Aorta (tissue), 5 donors: ENCODE results near the gene HMCN1. TPM values are rescaled to one million over a fixed set of nuclear protein-coding genes. Genes with fewer than 3 reads are reported as not detected.
"Not testable (repeated sequence)": the region's sequence is repeated elsewhere in the genome, so short reads cannot be mapped to it uniquely, and the experiment has no call there.

Source experiments
- ATAC-seq: fragments of 200-7000 bp; cut with Tn5 transposase; one replicate; pipeline ENCODE4 v1.9.1; 2022; ENCODE audit warnings: moderate library complexity; ENCODE audit not compliant: low FRiP score
- DNase-seq, 2 donors: peaks; one replicate each; pipeline ENCODE4 v3.0.0-alpha.2; 2020
- H3K27ac ChIP-seq, 2 donors: one replicate each; pipeline ENCODE4 v1.5.1; 2013; ENCODE audit warnings: low read length in 2 of 2, mild to moderate bottlenecking in 2 of 2, moderate library complexity in 2 of 2, control low read depth in 1 of 2, inconsistent platforms in 1 of 2, low read depth in 1 of 2
- H3K27me3 ChIP-seq, 2 donors: one replicate each; pipeline ENCODE4 v1.6.1; 2013; ENCODE audit warnings: control low read depth in 1 of 2, low read length in 1 of 2, mild to moderate bottlenecking in 1 of 2, moderate library complexity in 1 of 2; ENCODE audit not compliant: insufficient read depth in 2 of 2, control insufficient read depth in 1 of 2
- H3K36me3 ChIP-seq, 2 donors: one replicate each; pipeline ENCODE4 v1.6.1; 2013; ENCODE audit warnings: control low read depth in 1 of 2, low read length in 1 of 2, mild to moderate bottlenecking in 1 of 2; ENCODE audit not compliant: insufficient read depth in 2 of 2, control insufficient read depth in 1 of 2
- H3K4me1 ChIP-seq, 2 donors: one replicate each; pipeline ENCODE4 v1.6.1; 2013; ENCODE audit warnings: low read length in 2 of 2, control low read depth in 1 of 2, mild to moderate bottlenecking in 1 of 2, moderate library complexity in 1 of 2; ENCODE audit not compliant: insufficient read depth in 2 of 2, control insufficient read depth in 1 of 2
- H3K4me3 ChIP-seq, 2 donors: one replicate each; pipeline ENCODE4 v1.5.1; 2013; ENCODE audit warnings: low read length in 2 of 2, control low read depth in 1 of 2, mild to moderate bottlenecking in 1 of 2
- H3K9me3 ChIP-seq: one replicate; pipeline ENCODE4 v1.6.1; 2013; ENCODE audit warnings: mild to moderate bottlenecking, low read length; ENCODE audit not compliant: control insufficient read depth
- WGBS, 2 donors: extraction: QIAGEN DNeasy Blood & Tissue Kit; methylation state at CpG; one replicate each; pipeline ENCODE4 v1.1.7; 2013; 5-methylcytosine and 5-hydroxymethylcytosine counted together
- intact Hi-C, 2 donors: fragments of 100-400 bp; cut with DNase I; formaldehyde crosslinking; loops; one replicate each; pipeline versions ENCODE4 v1.14.2 to v1.15.0; 2022
- polyA plus RNA-seq, 2 donors: library from polyadenylated mRNA; stranded (reverse); fragments of 200-250 nt; gene quantifications; one replicate each; pipeline ENCODE4 v1.2.3, GENCODE V29; 2013
- total RNA-seq, 2 donors: library from RNA; stranded (reverse); fragmentation: NEBNext Ultra II Directional; extraction: Animal tissue kit (Norgen Biotek cat#: 25700); gene quantifications; one replicate each; pipeline ENCODE4 v1.2.1, GENCODE V29; 2021
- donor health status: healthy with polysubstance abuse.
- donor health status: Bipolar disorder and iron deficiency.
- donor health status: DM: no; HTN: no; CAD: no.
- donor health status: DM: no; HTN: no; CAD: no.
- donor health status: DM: yes; HTN: yes; CAD: no.

The HMCN1 gene
- total and polyA plus RNA-seq, 4 donors: 11.3 to 93.6 (median 50.0) TPM

DNA sequence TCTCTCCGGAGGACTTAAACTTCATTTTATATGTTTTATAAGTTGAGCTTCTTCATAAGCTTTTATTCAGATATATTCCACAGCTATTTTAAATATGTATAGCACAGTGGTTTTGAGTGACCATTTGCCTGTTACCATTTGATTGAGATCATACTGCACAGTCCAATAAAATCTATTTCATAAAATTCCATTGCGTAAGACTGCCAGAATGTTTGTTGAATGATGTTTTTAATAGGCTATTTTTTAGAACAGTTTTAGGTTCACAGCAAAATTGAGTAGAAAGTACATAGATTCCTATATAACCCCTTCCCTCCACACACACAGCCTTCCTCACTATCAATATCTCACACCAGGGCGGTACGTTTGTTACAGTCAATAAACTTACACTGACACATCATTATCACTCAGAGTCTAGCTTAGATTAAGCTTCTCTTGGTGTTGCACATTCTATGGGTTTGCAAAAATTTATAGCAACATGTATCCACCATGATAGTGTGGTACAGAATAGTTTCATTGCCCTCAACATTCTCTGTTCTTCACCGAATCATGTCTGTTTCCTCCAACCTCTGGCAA lies 433.0 kb downstream of the HMCN1 start:
- 94 to 96% methylated on average over 5 of the region's 5 CpGs for WGBS, 2 donors
- H3K4me1 ChIP-seq: no peaks in the 10 kb centered on the region
- no peak overlapping the region for H3K4me3 ChIP-seq
- no peaks in the 10 kb centered on the region for H3K9me3 ChIP-seq
- H3K27ac ChIP-seq: no peak overlapping the region
- ATAC-seq (no peak), DNase-seq (no peak)
- H3K27me3 ChIP-seq: no peaks in the 10 kb centered on the region
- intact Hi-C loops: no loop called here
- peaks cover 6 to 12% of the 10 kb centered on the region in 2 donors for H3K36me3 ChIP-seq

DNA sequence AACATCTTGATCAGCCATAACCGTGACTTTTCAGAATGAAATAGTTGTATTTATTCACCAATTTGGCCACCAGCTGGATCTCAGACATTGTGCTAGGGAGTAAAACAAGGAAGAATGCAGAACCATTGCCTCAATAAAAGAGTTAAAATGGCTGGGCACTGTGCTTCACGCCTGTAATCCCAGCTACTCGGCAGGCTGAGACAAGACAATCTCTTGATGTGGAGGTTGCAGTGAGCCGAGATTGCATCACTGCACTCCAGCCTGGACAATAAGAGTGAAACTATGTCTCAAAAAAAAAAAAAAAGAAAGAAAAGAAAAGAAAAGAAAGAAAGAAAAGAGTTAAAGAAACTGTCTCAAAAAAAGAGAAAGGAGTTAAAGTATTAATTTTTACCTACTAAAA lies 441.4 kb downstream of the HMCN1 start:
- WGBS, 2 donors: 69 to 71% methylated on average over 4 of the region's 4 CpGs
- ATAC-seq: no peak

GRCh38 chr1:186178426-186179043 lies 444.3 kb downstream of the HMCN1 start:
- Histone ChIP-seq H3K4me1 (no peaks in the 10 kb centered on the region), H3K27ac (no peak overlapping the region), H3K9me3 (no peaks in the 10 kb centered on the region), H3K27me3 (no peaks in the 10 kb centered on the region), H3K4me3 (no peak overlapping the region), H3K36me3 (peaks cover 0 to 4% of the 10 kb centered on the region in 2 donors)
- DNase-seq: no peak
- no peak for ATAC-seq
- 67 to 71% methylated on average over 5 of the region's 5 CpGs for WGBS, 2 donors
- intact Hi-C loops: no loop called here

More for the DNA sequence above, 441.4 kb downstream of the HMCN1 start:
- intact Hi-C loops: no loop called here
- Histone ChIP-seq H3K4me3 (no peak overlapping the region), H3K36me3 (peaks cover 4% of the 10 kb centered on the region in 2 donors), H3K4me1 (no peaks in the 10 kb centered on the region), H3K27ac (no peak overlapping the region), H3K27me3 (no peaks in the 10 kb centered on the region), H3K9me3 (no peaks in the 10 kb centered on the region)
- no peak for DNase-seq

- Histone ChIP-seq H3K9me3 (no peaks in the 10 kb centered on the region), H3K27ac (no peak overlapping the region), H3K36me3 (peaks cover 0 to 2% of the 10 kb centered on the region in 2 donors), H3K4me3 (no peak overlapping the region), H3K4me1 (no peaks in the 10 kb centered on the region), H3K27me3 (no peaks in the 10 kb centered on the region)
- 61 to 69% methylated on average over 3 of the region's 3 CpGs for WGBS, 2 donors
- ATAC-seq: no peak
- intact Hi-C loops: no loop called here
- no peak for DNase-seq
Measured at GRCh38 chr1:186179231-186179630, 445.0 kb downstream of the HMCN1 start.

DNA sequence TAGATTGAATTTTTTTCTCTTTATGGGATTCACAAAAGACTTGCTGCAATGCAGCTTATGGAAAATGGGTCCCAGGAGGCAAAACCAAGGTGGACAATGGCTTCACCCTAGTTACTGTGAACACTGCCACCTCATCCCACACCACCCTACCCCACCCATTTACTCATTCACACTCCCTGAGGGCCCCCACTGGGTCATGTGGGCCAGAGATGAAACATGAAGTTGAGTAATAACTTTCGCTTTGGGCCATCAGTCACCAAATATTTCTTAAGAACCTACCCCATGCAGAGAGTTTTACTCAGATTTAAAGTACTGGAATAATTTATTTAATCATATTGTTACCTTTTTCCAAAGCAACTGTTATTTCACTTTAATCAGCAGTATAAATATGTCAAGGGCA lies 449.0 kb downstream of the HMCN1 start:
- peak overlapping the region in 1 of 2 donors; percentile 86 for H3K27ac ChIP-seq

DNA sequence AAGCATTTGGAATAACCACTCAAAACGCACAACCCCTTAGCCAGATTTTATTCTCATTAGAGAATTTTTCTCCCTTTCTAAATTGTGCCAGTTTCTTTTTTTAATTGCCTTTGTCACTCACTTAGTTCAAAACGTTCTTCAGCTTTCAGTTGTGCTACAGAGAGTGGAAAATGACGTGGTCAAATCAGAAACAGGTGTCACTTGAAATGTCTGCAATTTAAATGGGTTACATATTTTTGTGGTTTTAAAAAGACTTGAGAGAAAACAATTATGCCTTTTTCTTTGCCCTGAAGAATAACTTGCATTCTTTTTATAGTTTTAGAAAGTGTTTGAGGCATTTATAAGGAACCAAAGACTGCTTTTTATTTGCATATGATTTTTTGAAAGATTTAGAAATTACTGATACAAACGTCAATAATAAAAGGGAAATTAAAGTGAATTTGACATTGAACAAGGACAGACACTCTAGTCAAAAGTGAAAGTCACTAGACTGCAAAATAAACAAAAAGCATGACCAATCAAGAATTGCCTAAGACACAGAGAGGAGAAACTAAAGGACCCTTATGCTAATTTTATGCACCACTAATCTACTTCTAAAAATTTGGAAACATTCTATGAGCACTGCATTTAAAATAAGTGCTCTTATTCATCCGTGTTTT lies 449.9 kb downstream of the HMCN1 start:
- peak overlapping the region in 1 of 2 donors; percentile 54 for H3K27ac ChIP-seq
- no peaks in the 10 kb centered on the region for H3K27me3 ChIP-seq
- H3K36me3 ChIP-seq: peaks cover 0 to 6% of the 10 kb centered on the region in 2 donors
- H3K9me3 ChIP-seq: no peaks in the 10 kb centered on the region
- ATAC-seq: no peak
- intact Hi-C loops: no loop called here
- H3K4me1 ChIP-seq: no peaks in the 10 kb centered on the region
- 3 to 8% methylated on average over 5 of the region's 5 CpGs for WGBS, 2 donors
- no peak overlapping the region for H3K4me3 ChIP-seq
- no peak for DNase-seq

More for the DNA sequence above, 449.0 kb downstream of the HMCN1 start:
- 79 to 85% methylated on average over 1 of the region's 1 CpG for WGBS, 2 donors
- Histone ChIP-seq H3K9me3 (no peaks in the 10 kb centered on the region), H3K4me1 (no peaks in the 10 kb centered on the region), H3K4me3 (no peak overlapping the region), H3K36me3 (peaks cover 0 to 4% of the 10 kb centered on the region in 2 donors), H3K27me3 (no peaks in the 10 kb centered on the region)
- DNase-seq: no peak
- intact Hi-C loops: no loop called here
- no peak for ATAC-seq

GRCh38 chr1:186186251-186186650 lies 452.1 kb downstream of the HMCN1 start:
- intact Hi-C loops, H3K4me3 ChIP-seq, H3K36me3 ChIP-seq, DNase-seq, H3K4me1 ChIP-seq, ATAC-seq, H3K9me3 ChIP-seq, H3K27ac ChIP-seq, H3K27me3 ChIP-seq: not testable (repeated sequence)
- 97% methylated on average over 6 of the region's 6 CpGs for WGBS, 2 donors

- Histone ChIP-seq H3K27me3 (no peaks in the 10 kb centered on the region), H3K36me3 (peaks cover 4 to 11% of the 10 kb centered on the region in 2 donors), H3K4me3 (no peak overlapping the region), H3K9me3 (no peaks in the 10 kb centered on the region), H3K27ac (no peak overlapping the region), H3K4me1 (peaks cover 0 to 2% of the 10 kb centered on the region in 2 donors)
- ATAC-seq (no peak), DNase-seq (no peak)
- 94 to 95% methylated on average over 5 of the region's 5 CpGs for WGBS, 2 donors
- intact Hi-C loops: no loop called here
Measured at GRCh38 chr1:186187601-186188000, 453.4 kb downstream of the HMCN1 start.
